ENCODE results near the gene PTGIR.

Gene PTGIR

GRCh38 chr19:46601318-46602224 is 23.3 kb downstream of the PTGIR start, which contains the start of gene CALM3:
Gene CALM3, plus strand, starts transcription at chr19:46601330. Its CDS starts 105 bp downstream, at chr19:46601435.
- DNase-seq (ENCODE audit: low read depth, low spot score) = no peak

- DNase-seq (ENCODE audit: low read depth, low spot score) = peak; percentile 96
Measured at GRCh38 chr19:46600384-46601317, 24.2 kb downstream of the PTGIR start.

GRCh38 chr19:46599716-46600373 is 25.0 kb downstream of the PTGIR start:
- no peak for DNase-seq (ENCODE audit: low read depth, low spot score)

- no peak for DNase-seq (ENCODE audit: low read depth, low spot score)
Measured at GRCh38 chr19:46598372-46598917, 26.4 kb downstream of the PTGIR start.

GRCh38 chr19:46596008-46596407 is 28.9 kb downstream of the PTGIR start:
- no peak for DNase-seq (ENCODE audit: low read depth, low spot score)

- no peak for DNase-seq (ENCODE audit: low read depth, low spot score)
Measured at GRCh38 chr19:46591870-46592269, 33.0 kb downstream of the PTGIR start.

- no peak for DNase-seq (ENCODE audit: low read depth, low spot score)
Measured at GRCh38 chr19:46591254-46591653, 33.6 kb downstream of the PTGIR start.

- DNase-seq (ENCODE audit: low read depth, low spot score) = no peak
Measured at GRCh38 chr19:46587861-46588260, 37.0 kb downstream of the PTGIR start.

- no peak for DNase-seq (ENCODE audit: low read depth, low spot score)
Measured at GRCh38 chr19:46586294-46586693, 38.6 kb downstream of the PTGIR start.

GRCh38 chr19:46585539-46585938 is 39.4 kb downstream of the PTGIR start:
- no peak for DNase-seq (ENCODE audit: low read depth, low spot score)

GRCh38 chr19:46580247-46580646 is 44.6 kb downstream of the PTGIR start:
- DNase-seq (ENCODE audit: low read depth, low spot score) = no peak

GRCh38 chr19:46579361-46579879 is 45.5 kb downstream of the PTGIR start:
- DNase-seq (ENCODE audit: low read depth, low spot score) = no peak

GRCh38 chr19:46578450-46578849 is 46.4 kb downstream of the PTGIR start:
- no peak for DNase-seq (ENCODE audit: low read depth, low spot score)

- DNase-seq (ENCODE audit: low read depth, low spot score) = no peak
Measured at GRCh38 chr19:46574533-46574932, 50.4 kb downstream of the PTGIR start.

- no peak for DNase-seq (ENCODE audit: low read depth, low spot score)
Measured at GRCh38 chr19:46573679-46574498, 51.0 kb downstream of the PTGIR start.

- DNase-seq (ENCODE audit: low read depth, low spot score) = no peak
Measured at GRCh38 chr19:46571495-46571894, 53.4 kb downstream of the PTGIR start.
